ENCODE measurements around the gene CSK.

DNA sequence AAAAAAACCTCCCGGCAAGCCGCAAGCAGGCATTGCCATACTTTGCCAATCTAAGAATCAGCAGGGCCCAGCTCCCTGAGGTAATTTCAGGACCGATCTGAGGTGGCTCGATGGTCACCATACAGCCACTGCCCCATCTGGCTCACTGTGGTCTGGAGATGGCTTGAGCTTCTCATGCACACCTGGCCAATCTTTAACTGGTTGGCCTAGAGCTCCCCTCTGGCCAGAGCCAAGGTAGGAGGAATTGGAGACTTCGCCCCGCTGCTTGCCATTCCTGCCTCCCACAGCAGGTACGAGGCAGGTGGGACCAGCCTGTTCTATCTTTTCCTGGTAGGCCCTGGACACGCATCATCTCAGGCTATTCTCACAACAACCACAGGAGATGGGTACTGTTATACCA is 23.1 kb upstream of the CSK start:
- TF ChIP-seq CTCF (IDR thresholded peaks at IDR 0.05) (no peak), EP300 (IDR thresholded peaks at IDR 0.05) (no peak)
